Ectodermal cell (in vitro differentiated cells): ENCODE data around the gene BCKDHB.

Source experiments
- H3K27ac ChIP-seq: 2 replicates; pipeline ENCODE4 v1.7.0; 2013; ENCODE audit warnings: mild to moderate bottlenecking, low read depth, low read length; ENCODE audit not compliant: insufficient read depth, poor library complexity, severe bottlenecking
- H3K27me3 ChIP-seq: 2 replicates; pipeline ENCODE4 v1.7.0; 2013; ENCODE audit warnings: mild to moderate bottlenecking, low read length; ENCODE audit not compliant: insufficient read depth, control insufficient read depth, poor library complexity, severe bottlenecking
- H3K36me3 ChIP-seq: one replicate; pipeline ENCODE4 v1.7.0; 2013; ENCODE audit warnings: low read length; ENCODE audit not compliant: control insufficient read depth, insufficient read depth
- H3K4me1 ChIP-seq: one replicate; pipeline ENCODE4 v1.7.0; 2013; ENCODE audit warnings: low read length; ENCODE audit not compliant: control insufficient read depth, insufficient read depth
- H3K4me3 ChIP-seq: 2 replicates; pipeline ENCODE4 v1.7.0; 2013; ENCODE audit warnings: low read depth, low read length, control low read depth; ENCODE audit not compliant: insufficient read depth
- H3K9me3 ChIP-seq: 2 replicates; pipeline ENCODE4 v1.7.0; 2013; ENCODE audit warnings: mild to moderate bottlenecking, low read length, moderate library complexity; ENCODE audit not compliant: control insufficient read depth
- WGBS, 2 experiments: methylation state at CpG; one replicate each; pipeline ENCODE4 v1.1.7; 2013; ENCODE audit warnings: missing lambda C conversion rate in 2 of 2; 5-methylcytosine and 5-hydroxymethylcytosine counted together

BCKDHB gene

DNA sequence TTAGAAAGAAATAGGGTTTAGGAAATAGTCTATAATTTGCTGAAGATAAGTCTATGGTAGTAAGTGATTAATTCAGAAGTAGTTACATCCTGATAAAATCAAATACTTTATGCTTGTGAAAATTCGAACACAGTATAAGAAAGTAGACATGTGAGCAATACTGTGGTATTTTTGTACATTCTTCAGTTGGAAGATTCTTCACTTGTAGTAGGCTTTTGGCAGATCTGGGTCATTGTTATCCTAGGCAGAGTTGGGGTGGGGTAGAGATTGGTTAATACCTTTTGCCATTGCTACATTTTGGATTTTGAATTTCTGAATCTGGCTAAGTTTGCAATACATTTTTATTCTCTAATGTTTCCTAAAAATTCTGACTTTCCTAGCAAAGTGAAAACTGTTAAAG, 197.5 kb downstream of the BCKDHB start:
- WGBS, 2 experiments = 31 to 43% methylated on average over 1 of the region's 1 CpG
- no peaks in the 10 kb centered on the region for H3K36me3 ChIP-seq
- H3K4me1 ChIP-seq = no peaks in the 10 kb centered on the region
- H3K27ac ChIP-seq = no peak overlapping the region
- no peak overlapping the region for H3K4me3 ChIP-seq
- no peaks in the 10 kb centered on the region for H3K27me3 ChIP-seq
- H3K9me3 ChIP-seq = no peaks in the 10 kb centered on the region

DNA sequence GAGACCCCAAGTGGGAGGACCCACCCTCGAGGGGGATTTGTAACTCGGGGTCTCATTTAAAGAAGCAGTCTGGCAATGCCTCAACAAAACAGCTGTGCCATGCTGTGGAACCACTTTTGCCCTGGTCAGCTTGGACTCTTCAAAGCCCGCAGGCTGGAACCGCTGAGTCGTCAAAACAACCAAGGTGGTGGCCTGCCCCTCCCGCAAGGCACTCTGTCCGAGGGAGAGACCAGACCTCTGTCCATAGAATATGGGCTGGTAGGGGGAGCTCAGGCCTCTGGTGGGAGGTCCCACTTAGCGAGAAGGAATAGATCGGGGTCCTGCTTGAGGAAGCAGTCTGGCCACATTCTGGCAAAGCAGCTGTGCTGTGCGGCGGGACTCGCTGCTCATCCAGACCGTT, 208.1 kb downstream of the BCKDHB start:
- Histone ChIP-seq H3K4me1 (peaks cover 14% of the 10 kb centered on the region), H3K4me3 (no peak overlapping the region)
- 96 to 97% methylated on average over 13 of the region's 13 CpGs for WGBS, 2 experiments

DNA sequence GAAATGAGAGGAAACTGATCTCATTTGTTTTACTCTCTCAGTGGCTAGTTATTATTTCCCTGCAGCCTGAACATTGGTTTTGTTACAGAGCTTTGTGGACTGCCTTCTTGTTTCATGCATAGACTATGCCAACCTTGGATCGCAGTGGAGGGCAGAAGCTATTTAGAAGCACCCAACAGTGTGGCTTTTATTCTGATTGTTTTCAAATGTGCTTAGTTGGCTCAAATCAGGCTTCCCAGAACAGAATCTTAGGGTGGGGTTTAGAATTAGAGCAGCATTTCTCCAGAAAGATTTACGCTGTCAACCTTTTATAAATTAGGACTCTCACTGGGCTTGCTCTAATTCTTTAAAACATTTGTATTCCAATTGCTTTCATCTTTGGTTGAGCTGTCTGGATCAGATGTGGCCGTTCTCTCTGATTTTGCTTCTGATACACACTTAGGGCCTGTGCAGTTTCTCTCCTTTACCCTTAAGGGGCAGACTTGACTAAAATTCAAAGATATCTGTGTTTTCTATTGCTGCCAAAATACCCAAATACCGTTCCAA, 210.3 kb downstream of the BCKDHB start:
- no peak overlapping the region for H3K27ac ChIP-seq

More for the DNA sequence above, 208.1 kb downstream of the BCKDHB start:
- Histone ChIP-seq H3K27ac (no peak overlapping the region), H3K27me3 (no peaks in the 10 kb centered on the region), H3K36me3 (no peaks in the 10 kb centered on the region), H3K9me3 (no peaks in the 10 kb centered on the region)

DNA sequence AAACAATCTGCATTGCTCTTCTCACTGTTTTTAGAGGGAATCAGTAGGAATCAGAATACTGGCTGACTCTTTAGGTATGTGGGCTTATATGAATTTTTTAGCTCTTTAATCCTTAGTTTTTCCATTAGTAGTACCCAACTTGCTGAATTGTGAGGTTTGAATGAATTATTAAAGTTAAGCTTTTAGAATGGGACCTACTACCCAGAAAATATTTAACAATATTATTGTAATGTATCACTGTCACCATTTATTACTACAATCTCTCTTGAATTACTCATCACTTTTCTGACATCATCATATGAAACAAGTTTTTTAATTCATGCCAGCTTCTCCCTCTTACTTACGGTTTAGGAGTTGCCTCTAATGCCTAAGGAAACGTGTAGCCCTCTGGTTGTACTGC, 212.7 kb downstream of the BCKDHB start:
- H3K4me1 ChIP-seq = peaks cover 14% of the 10 kb centered on the region
- no peak overlapping the region for H3K4me3 ChIP-seq
- H3K9me3 ChIP-seq = no peaks in the 10 kb centered on the region
- no peaks in the 10 kb centered on the region for H3K27me3 ChIP-seq
- H3K27ac ChIP-seq = no peak overlapping the region
- H3K36me3 ChIP-seq = no peaks in the 10 kb centered on the region
- WGBS, 2 experiments = 89 to 96% methylated on average over 2 of the region's 2 CpGs

More for the DNA sequence above, 210.3 kb downstream of the BCKDHB start:
- Histone ChIP-seq H3K9me3 (no peaks in the 10 kb centered on the region), H3K4me1 (peaks cover 14% of the 10 kb centered on the region), H3K4me3 (no peak overlapping the region), H3K36me3 (no peaks in the 10 kb centered on the region), H3K27me3 (no peaks in the 10 kb centered on the region)
- 60 to 74% methylated on average over 4 of the region's 4 CpGs for WGBS, 2 experiments

DNA sequence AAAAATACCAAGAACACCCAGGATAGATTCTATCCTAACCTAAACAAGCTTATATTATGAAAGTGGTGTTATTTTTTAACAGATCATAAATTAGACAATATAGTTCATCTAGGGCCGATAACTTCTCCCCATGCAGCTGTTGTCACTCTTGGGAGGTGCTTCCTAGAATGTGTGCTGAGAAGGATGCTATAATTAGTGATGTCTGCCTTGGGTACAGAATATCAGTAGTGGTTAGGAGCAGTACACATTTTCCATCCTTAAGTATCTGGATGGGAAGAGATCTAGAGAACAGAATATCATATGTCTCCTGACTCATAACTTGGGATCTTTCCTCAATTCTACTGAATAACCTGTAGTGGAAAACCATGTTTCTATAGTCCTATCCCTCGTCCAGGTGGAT, 214.5 kb downstream of the BCKDHB start:
- no peaks in the 10 kb centered on the region for H3K36me3 ChIP-seq
- H3K4me3 ChIP-seq = no peak overlapping the region
- 90 to 94% methylated on average over 2 of the region's 2 CpGs for WGBS, 2 experiments
- H3K27ac ChIP-seq = no peak overlapping the region
- peaks cover 13% of the 10 kb centered on the region for H3K4me1 ChIP-seq
- no peaks in the 10 kb centered on the region for H3K9me3 ChIP-seq
- no peaks in the 10 kb centered on the region for H3K27me3 ChIP-seq

DNA sequence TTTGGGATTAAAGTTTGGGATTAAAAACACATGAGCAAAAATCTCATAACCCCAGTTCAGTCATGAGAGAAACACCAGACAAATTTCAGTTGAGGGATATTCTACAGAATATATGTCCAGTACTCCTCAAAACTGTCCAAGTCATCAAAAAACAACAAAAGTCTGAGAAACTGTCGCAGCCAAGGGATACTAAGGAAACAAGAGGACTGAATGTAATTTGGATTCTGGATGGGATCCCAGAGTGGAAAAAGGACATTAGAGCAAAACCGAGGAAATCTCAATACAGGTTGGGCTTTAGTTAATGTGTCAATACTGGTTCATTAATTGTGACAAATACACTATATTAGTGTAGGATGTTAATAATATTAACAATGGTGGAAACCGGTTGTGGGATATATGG, 219.3 kb downstream of the BCKDHB start:
- H3K4me1 ChIP-seq = peaks cover 25% of the 10 kb centered on the region
- H3K27me3 ChIP-seq = no peaks in the 10 kb centered on the region
- 94 to 98% methylated on average over 2 of the region's 3 CpGs for WGBS, 2 experiments
- H3K27ac ChIP-seq = no peak overlapping the region
- no peak overlapping the region for H3K4me3 ChIP-seq
- no peaks in the 10 kb centered on the region for H3K36me3 ChIP-seq
- H3K9me3 ChIP-seq = no peaks in the 10 kb centered on the region

DNA sequence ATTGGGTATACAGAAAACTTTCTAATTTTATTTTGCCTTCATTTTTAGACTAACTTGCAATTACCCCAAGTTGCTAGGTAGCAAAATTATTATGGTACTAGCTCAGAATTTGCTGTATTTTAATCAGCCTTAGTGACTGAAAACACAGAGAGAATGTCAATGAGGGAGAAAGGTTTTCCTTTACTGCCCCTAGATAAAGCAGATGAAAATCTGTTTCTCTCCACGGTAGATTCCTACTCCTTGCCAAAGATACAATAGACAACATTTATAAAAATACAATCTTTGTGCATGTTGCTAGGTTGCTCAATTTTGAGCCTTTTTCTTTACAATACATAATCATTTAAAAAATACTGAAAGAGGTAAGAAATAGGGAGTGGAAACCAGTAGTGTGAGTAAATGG, 222.2 kb downstream of the BCKDHB start:
- Histone ChIP-seq H3K36me3 (no peaks in the 10 kb centered on the region), H3K9me3 (no peaks in the 10 kb centered on the region), H3K27ac (no peak overlapping the region), H3K4me3 (no peak overlapping the region), H3K4me1 (peaks cover 45% of the 10 kb centered on the region), H3K27me3 (no peaks in the 10 kb centered on the region)
- WGBS, 2 experiments = no CpG with 5 or more reads among the region's 1 CpG

DNA sequence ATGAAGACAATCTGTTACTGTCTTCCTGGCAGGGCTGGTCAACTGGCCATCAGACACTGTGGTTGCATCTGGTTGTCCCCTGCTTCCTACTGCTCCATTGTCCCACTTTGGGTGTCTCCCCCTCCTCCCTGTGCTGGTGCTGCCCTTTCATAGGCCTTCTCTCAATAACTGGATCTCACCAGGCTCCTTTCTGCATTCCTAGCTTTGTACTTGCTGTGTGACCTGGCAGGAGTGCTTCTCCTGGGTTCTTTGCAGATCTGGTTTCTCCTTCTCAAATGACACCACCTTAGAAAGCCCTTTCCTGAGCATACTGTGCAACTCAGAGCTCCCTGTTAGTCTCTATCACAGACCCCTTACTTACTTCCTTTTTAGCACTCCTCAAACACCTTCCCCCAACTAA, 223.0 kb downstream of the BCKDHB start:
- peaks cover 45% of the 10 kb centered on the region for H3K4me1 ChIP-seq
- H3K27ac ChIP-seq = peak overlapping the region; percentile 64

DNA sequence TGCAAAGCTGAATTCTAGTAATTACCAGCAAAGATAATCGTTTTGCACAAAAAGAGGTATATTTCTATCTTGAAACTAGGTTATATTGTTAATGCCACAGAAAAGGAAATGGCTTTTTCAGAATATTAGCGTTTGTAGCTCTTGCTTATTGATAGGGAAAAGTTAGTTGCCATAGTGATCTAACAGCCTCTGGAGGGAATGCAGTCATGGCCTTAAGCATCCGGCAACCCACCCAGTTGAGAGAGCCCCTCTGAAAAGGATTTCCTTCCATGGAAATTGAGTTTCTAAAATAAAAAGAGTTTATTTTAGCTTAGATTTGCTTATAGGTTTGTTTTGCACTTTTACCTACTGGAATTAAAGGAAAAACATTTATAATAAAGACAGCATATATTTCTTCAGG, 224.5 kb downstream of the BCKDHB start:
- Histone ChIP-seq H3K27me3 (no peaks in the 10 kb centered on the region), H3K36me3 (no peaks in the 10 kb centered on the region), H3K9me3 (no peaks in the 10 kb centered on the region), H3K4me1 (peaks cover 45% of the 10 kb centered on the region), H3K4me3 (no peak overlapping the region), H3K27ac (no peak overlapping the region)
- 37 to 38% methylated on average over 3 of the region's 3 CpGs for WGBS, 2 experiments

More for the DNA sequence above, 223.0 kb downstream of the BCKDHB start:
- no peak overlapping the region for H3K4me3 ChIP-seq
- H3K36me3 ChIP-seq = no peaks in the 10 kb centered on the region
- H3K27me3 ChIP-seq = no peaks in the 10 kb centered on the region
- no peaks in the 10 kb centered on the region for H3K9me3 ChIP-seq

DNA sequence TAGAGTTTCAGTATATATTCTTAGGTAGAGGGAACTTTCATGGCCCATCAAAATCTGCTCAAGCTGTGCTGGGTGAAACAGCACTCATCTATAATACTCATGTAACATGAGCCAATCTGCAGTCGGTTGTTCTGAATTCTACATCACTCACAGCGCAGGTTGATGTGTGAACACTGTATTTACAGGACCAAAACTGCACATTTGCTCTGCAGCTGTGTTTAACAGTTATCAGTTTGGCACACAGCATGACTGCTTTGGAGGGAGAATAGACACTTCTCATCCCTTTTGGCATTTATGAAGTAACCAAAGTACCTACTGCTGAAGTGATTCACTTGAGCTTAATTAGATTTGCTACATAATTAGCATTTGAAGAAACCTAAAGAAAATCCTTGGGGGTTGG, 225.1 kb downstream of the BCKDHB start:
- H3K9me3 ChIP-seq = no peaks in the 10 kb centered on the region
- WGBS, 2 experiments = 6 to 25% methylated on average over 2 of the region's 2 CpGs
- H3K27ac ChIP-seq = peak overlapping the region; percentile 30
- H3K4me1 ChIP-seq = peaks cover 45% of the 10 kb centered on the region
- H3K4me3 ChIP-seq = no peak overlapping the region
- H3K36me3 ChIP-seq = no peaks in the 10 kb centered on the region
- no peaks in the 10 kb centered on the region for H3K27me3 ChIP-seq

DNA sequence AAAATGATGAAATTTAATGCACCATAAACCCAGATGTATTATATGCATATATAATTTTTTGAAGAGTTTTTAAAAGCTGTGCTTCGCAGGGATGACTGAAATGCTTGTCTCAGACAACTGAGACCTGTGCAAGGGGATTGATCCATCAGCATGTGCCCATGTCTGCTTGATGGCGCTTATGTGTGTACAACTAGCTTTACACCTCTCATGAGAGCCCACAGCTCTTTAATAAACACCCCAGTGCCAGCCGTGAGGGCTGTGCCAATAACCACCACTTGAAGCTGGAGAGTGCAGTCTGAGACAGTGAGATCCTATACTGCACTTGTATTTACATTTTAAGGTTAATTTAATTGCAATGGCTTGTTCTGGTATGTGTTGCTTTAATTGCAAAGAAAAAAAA, 225.5 kb downstream of the BCKDHB start:
- Histone ChIP-seq H3K36me3 (no peaks in the 10 kb centered on the region), H3K9me3 (no peaks in the 10 kb centered on the region), H3K4me3 (no peak overlapping the region), H3K27me3 (no peaks in the 10 kb centered on the region), H3K4me1 (peaks cover 45% of the 10 kb centered on the region), H3K27ac (no peak overlapping the region)
- 31 to 47% methylated on average over 3 of the region's 3 CpGs for WGBS, 2 experiments
